Uterus (tissue), 4 donors: ENCODE measurements around the gene SPIRE1. TPM values are rescaled to one million over a fixed set of nuclear protein-coding genes. Genes with fewer than 3 reads are reported as not detected.
"Not testable (repeated sequence)": the region's sequence is repeated elsewhere in the genome, so short reads cannot be mapped to it uniquely, and the experiment has no call there.

ENCODE experiments used
- DNase-seq, 2 donors: peaks; one replicate each; pipeline ENCODE4 v3.0.0-alpha.2; 2019 to 2020
- H3K27ac ChIP-seq, 2 donors: fragments of 200-600 bp; sonication (generic); 1 replicate in 1 of 2; 2 replicates in 1 of 2; pipeline ENCODE4 v1.5.1; 2016 to 2018
- H3K27me3 ChIP-seq, 2 donors: fragments of 200-600 bp; sonication (generic); one replicate each; pipeline ENCODE4 v1.5.1; 2018 to 2019; ENCODE audit warnings: control low read depth in 1 of 2
- H3K36me3 ChIP-seq, 2 donors: fragments of 200-600 bp; sonication (generic); one replicate each; pipeline ENCODE4 v1.5.1; 2019; ENCODE audit warnings: control low read depth in 1 of 2
- H3K4me1 ChIP-seq, 2 donors: fragments of 200-600 bp; sonication (generic); one replicate each; pipeline ENCODE4 v1.5.1; 2018 to 2019; ENCODE audit warnings: control low read depth in 1 of 2
- H3K4me3 ChIP-seq, 2 donors: fragments of 200-600 bp; sonication (generic); 1 replicate in 1 of 2; 2 replicates in 1 of 2; pipeline ENCODE4 v1.5.1; 2018 to 2019; ENCODE audit warnings: mild to moderate bottlenecking in 1 of 2
- H3K9me3 ChIP-seq, 2 donors: fragments of 200-600 bp; sonication (generic); one replicate each; pipeline ENCODE4 v1.5.1; 2019; ENCODE audit warnings: control low read depth in 1 of 2
- CTCF ChIP-seq, 4 experiments: fragments of 200-600 bp in 2 of 4; fragments of 450-650 bp in 2 of 4; sonication (generic) in 2 of 4; IDR thresholded peaks; one replicate each; pipeline ENCODE4 v1.5.1; 2016 to 2019; ENCODE audit warnings: antibody characterized with exemption in 4 of 4, mild to moderate bottlenecking in 2 of 4, moderate library complexity in 1 of 4
- POLR2A ChIP-seq, 2 donors: fragments of 450-650 bp; IDR thresholded peaks; one replicate each; pipeline ENCODE4 v1.6.1; 2016; ENCODE audit warnings: antibody characterized with exemption in 2 of 2, mild to moderate bottlenecking in 1 of 2, moderate library complexity in 1 of 2
- intact Hi-C: fragments of 100-400 bp; cut with DNase I; formaldehyde crosslinking; loops from one replicate; pipeline ENCODE4 v1.15.1; 2023; ENCODE audit warnings: low total_unique reads
- total RNA-seq, 4 donors: library from RNA; depleted of rRNA in 3 of 4; stranded (reverse); fragments of >200 nt in 3 of 4; gene quantifications; one replicate each; pipeline versions ENCODE4 v1.1.0 to v1.2.4, GENCODE V29; 2014 to 2023
- donor health status: DM: yes; HTN: yes; CAD: no.

Gene SPIRE1
- total RNA-seq, 4 donors from 2014 or later: 12.9 to 78.1 (median 27.5) TPM

- H3K9me3 ChIP-seq: no peaks in the 10 kb centered on the region
- H3K27ac ChIP-seq: no peak overlapping the region
- no peaks in the 10 kb centered on the region for H3K4me1 ChIP-seq
- intact Hi-C loops: no loop called here
- no peaks in the 10 kb centered on the region for H3K27me3 ChIP-seq
- no peaks in the 10 kb centered on the region for H3K36me3 ChIP-seq
- no peak overlapping the region for H3K4me3 ChIP-seq
- no peak for DNase-seq
- TF ChIP-seq POLR2A (IDR thresholded peaks at IDR 0.05) (no peak), CTCF (IDR thresholded peaks at IDR 0.05) (no peak)
Observed at GRCh38 chr18:12651651-12652050, 6.3 kb downstream of the SPIRE1 start.

GRCh38 chr18:12647773-12648172 is 10.1 kb downstream of the SPIRE1 start:
- Histone ChIP-seq H3K27me3 (no peaks in the 10 kb centered on the region), H3K27ac (no peak overlapping the region)
- intact Hi-C loops: no loop called here

GRCh38 chr18:12645751-12646203 is 12.1 kb downstream of the SPIRE1 start:
- Histone ChIP-seq H3K4me1 (peaks cover 0 to 8% of the 10 kb centered on the region in 2 donors), H3K27ac (peak overlapping the region in 1 of 2 donors; percentile 48), H3K27me3 (no peaks in the 10 kb centered on the region), H3K9me3 (no peaks in the 10 kb centered on the region), H3K36me3 (no peaks in the 10 kb centered on the region), H3K4me3 (no peak overlapping the region)
- peak; percentile 38 to 39 for DNase-seq
- intact Hi-C loops: no loop called here
- TF ChIP-seq POLR2A (IDR thresholded peaks at IDR 0.05) (no peak), CTCF (IDR thresholded peaks at IDR 0.05) (no peak)

More at GRCh38 chr18:12647773-12648172, 10.1 kb downstream of the SPIRE1 start:
- no peak for TF ChIP-seq POLR2A (IDR thresholded peaks at IDR 0.05)
- TF ChIP-seq CTCF (IDR thresholded peaks at IDR 0.05): no peak
- Histone ChIP-seq H3K36me3 (no peaks in the 10 kb centered on the region), H3K9me3 (no peaks in the 10 kb centered on the region), H3K4me3 (no peak overlapping the region), H3K4me1 (peaks cover 0 to 8% of the 10 kb centered on the region in 2 donors)
- no peak for DNase-seq

GRCh38 chr18:12645254-12645653 is 12.7 kb downstream of the SPIRE1 start:
- H3K27me3 ChIP-seq: no peaks in the 10 kb centered on the region
- intact Hi-C loops: no loop called here
- no peaks in the 10 kb centered on the region for H3K9me3 ChIP-seq
- H3K36me3 ChIP-seq: no peaks in the 10 kb centered on the region
- H3K4me3 ChIP-seq: no peak overlapping the region
- peak overlapping the region in 1 of 2 donors; percentile 48 for H3K27ac ChIP-seq
- peaks cover 0 to 8% of the 10 kb centered on the region in 2 donors for H3K4me1 ChIP-seq
- TF ChIP-seq CTCF (IDR thresholded peaks at IDR 0.05) (no peak), POLR2A (IDR thresholded peaks at IDR 0.05) (no peak)
- no peak for DNase-seq

GRCh38 chr18:12643756-12644155 is 14.2 kb downstream of the SPIRE1 start:
- H3K4me1 ChIP-seq, H3K4me3 ChIP-seq, H3K27me3 ChIP-seq, H3K9me3 ChIP-seq, H3K27ac ChIP-seq, intact Hi-C loops, DNase-seq, H3K36me3 ChIP-seq: not testable (repeated sequence)

- no peaks in the 10 kb centered on the region for H3K9me3 ChIP-seq
- no peak overlapping the region for H3K27ac ChIP-seq
- TF ChIP-seq CTCF (IDR thresholded peaks at IDR 0.05): no peak
- no peak for TF ChIP-seq POLR2A (IDR thresholded peaks at IDR 0.05)
- H3K4me1 ChIP-seq: peaks cover 0 to 8% of the 10 kb centered on the region in 2 donors
- no peaks in the 10 kb centered on the region for H3K36me3 ChIP-seq
- DNase-seq: no peak
- H3K4me3 ChIP-seq: no peak overlapping the region
- no peaks in the 10 kb centered on the region for H3K27me3 ChIP-seq
- intact Hi-C loops: no loop called here
Observed at GRCh38 chr18:12640881-12641200, 17.1 kb downstream of the SPIRE1 start.
